GM19328 (cell line): ENCODE results near the gene DOCK8.

Experiments used
- ATAC-seq: cut with Tn5 transposase; IDR thresholded peaks from one replicate; pipeline ENCODE4 v1.9.1; 2021; ENCODE audit warnings: mild to moderate bottlenecking, moderate library complexity; ENCODE audit not compliant: unreplicated experiment

DOCK8 gene

GRCh38 chr9:450561-450960, 235.9 kb downstream of the DOCK8 start:
- ATAC-seq: no peak

GRCh38 chr9:453832-454231, 239.2 kb downstream of the DOCK8 start:
- ATAC-seq: no peak

GRCh38 chr9:456365-456764, 241.7 kb downstream of the DOCK8 start:
- ATAC-seq: no peak

GRCh38 chr9:458590-458989, 243.9 kb downstream of the DOCK8 start:
- no peak for ATAC-seq

GRCh38 chr9:459491-460444, 245.1 kb downstream of the DOCK8 start:
- no peak for ATAC-seq

- ATAC-seq: no peak
These were observed 247.5 kb downstream of the DOCK8 start for GRCh38 chr9:462121-462520.

GRCh38 chr9:462606-463005, 247.9 kb downstream of the DOCK8 start:
- no peak for ATAC-seq

- ATAC-seq: no peak
These were observed 248.9 kb downstream of the DOCK8 start for GRCh38 chr9:463455-464171.

- ATAC-seq: no peak
These were observed 252.1 kb downstream of the DOCK8 start for GRCh38 chr9:466747-467146.

GRCh38 chr9:468766-469426, 254.2 kb downstream of the DOCK8 start:
- ATAC-seq: no peak

GRCh38 chr9:469672-470551, 255.2 kb downstream of the DOCK8 start:
- ATAC-seq: peak; percentile 93

GRCh38 chr9:470552-471194, 256.0 kb downstream of the DOCK8 start:
- no peak for ATAC-seq

GRCh38 chr9:471320-471719, 256.7 kb downstream of the DOCK8 start:
- no peak for ATAC-seq

- ATAC-seq: no peak
These were observed 257.9 kb downstream of the DOCK8 start for GRCh38 chr9:472479-473075.

- ATAC-seq: no peak
These were observed 262.5 kb downstream of the DOCK8 start for GRCh38 chr9:477193-477592.

GRCh38 chr9:479304-479970, 264.8 kb downstream of the DOCK8 start:
- no peak for ATAC-seq

- ATAC-seq: no peak
These were observed 265.3 kb downstream of the DOCK8 start for GRCh38 chr9:479971-480350.

- ATAC-seq: no peak
These were observed 268.1 kb downstream of the DOCK8 start for GRCh38 chr9:482739-483138.

- no peak for ATAC-seq
These were observed 271.5 kb downstream of the DOCK8 start for GRCh38 chr9:486156-486555.
